Spinal cord (tissue), 10 donors: ENCODE results near the gene PRKCA. TPM values are rescaled to one million over a fixed set of nuclear protein-coding genes. Genes with fewer than 3 reads are reported as not detected.

ENCODE experiments used
- DNase-seq, 6 donors: peaks; one replicate each; pipeline versions ENCODE4 v3.0.0 to v3.0.0-alpha.2; 2013 to 2015; ENCODE audit warnings: low spot score in 6 of 6, low read depth in 4 of 6
- H3K27ac ChIP-seq: one replicate; pipeline ENCODE4 v1.5.1; 2013; ENCODE audit warnings: low read depth, low read length, control low read depth
- H3K27me3 ChIP-seq: one replicate; pipeline ENCODE4 v1.6.1; 2013; ENCODE audit warnings: low read length; ENCODE audit not compliant: control insufficient read depth, insufficient read depth
- H3K36me3 ChIP-seq: one replicate; pipeline ENCODE4 v1.6.1; 2013; ENCODE audit warnings: low read length; ENCODE audit not compliant: control insufficient read depth, insufficient read depth
- H3K4me1 ChIP-seq: one replicate; pipeline ENCODE4 v1.6.1; 2013; ENCODE audit warnings: low read length; ENCODE audit not compliant: control insufficient read depth, insufficient read depth
- H3K4me3 ChIP-seq: one replicate; pipeline ENCODE4 v1.5.1; 2013; ENCODE audit warnings: low read depth, low read length, control low read depth
- H3K9me3 ChIP-seq: one replicate; pipeline ENCODE4 v1.6.1; 2013; ENCODE audit warnings: low read length; ENCODE audit not compliant: control insufficient read depth, insufficient read depth
- WGBS: methylation state at CpG from one replicate; pipeline ENCODE4 v1.1.5; 2013; ENCODE audit warnings: missing lambda C conversion rate; ENCODE audit not compliant: insufficient coverage; 5-methylcytosine and 5-hydroxymethylcytosine counted together
- polyA plus RNA-seq, 2 donors: library from polyadenylated mRNA; unstranded; fragments of 120-200 nt; gene quantifications; one replicate each; pipeline ENCODE4 v1.2.1, GENCODE V29; 2013; ENCODE audit not compliant: insufficient read length in 2 of 2
- total RNA-seq, 2 donors: library from RNA; depleted of rRNA in 1 of 2; stranded (reverse); fragments of 120-200 nt in 1 of 2; fragments of >200 nt in 1 of 2; gene quantifications; one replicate each; pipeline versions ENCODE4 v1.2.3 to v1.2.4, GENCODE V29; 2013 to 2014
- donor health status: healthy.

The PRKCA gene
- total and polyA plus RNA-seq, 4 donors: 42.4 to 51.3 (median 48.2) TPM

DNA sequence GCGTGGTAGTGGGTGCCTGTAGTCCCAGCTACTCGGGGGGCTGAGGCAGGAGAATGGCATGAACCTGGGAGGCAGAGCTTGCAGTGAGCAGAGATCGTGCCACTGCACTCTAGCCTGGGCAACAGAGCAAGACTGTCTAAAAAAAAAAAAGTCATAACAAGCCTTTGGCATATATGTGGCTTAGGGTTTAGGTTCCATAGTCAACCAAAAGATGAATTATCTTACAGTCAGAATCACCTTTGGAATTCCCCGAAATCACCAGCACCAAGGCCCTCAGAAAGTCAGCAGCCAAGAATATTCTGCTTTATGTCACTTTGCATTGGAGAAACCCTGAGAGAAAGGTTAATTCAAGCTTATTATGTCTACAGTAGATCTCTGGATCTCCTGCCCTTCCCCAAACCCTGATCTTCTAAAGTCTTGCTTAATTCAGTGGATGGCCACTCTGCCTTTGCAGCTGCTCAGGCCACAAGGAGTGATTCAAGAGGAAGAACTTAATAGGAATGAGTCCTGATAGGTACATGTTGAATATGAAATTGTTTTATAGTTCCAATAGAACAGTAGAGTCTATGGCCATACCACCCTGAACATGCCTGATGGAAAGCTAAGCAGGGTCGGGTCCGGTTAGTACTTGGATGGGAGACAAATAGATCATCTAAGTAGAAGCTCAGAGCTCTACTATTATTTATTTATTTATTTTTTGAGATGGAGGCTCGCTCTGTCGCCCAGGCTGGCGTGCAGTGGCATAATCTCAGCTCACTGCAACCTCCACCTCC lies 336.5 kb downstream of the PRKCA start:
- no peaks in the 10 kb centered on the region for H3K27me3 ChIP-seq
- no peak overlapping the region for H3K4me3 ChIP-seq
- no peaks in the 10 kb centered on the region for H3K9me3 ChIP-seq
- H3K36me3 ChIP-seq: no peaks in the 10 kb centered on the region
- peaks cover 7% of the 10 kb centered on the region for H3K4me1 ChIP-seq
- WGBS: 87% methylated on average over 2 of the region's 9 CpGs
- no peak for DNase-seq
- no peak overlapping the region for H3K27ac ChIP-seq

DNA sequence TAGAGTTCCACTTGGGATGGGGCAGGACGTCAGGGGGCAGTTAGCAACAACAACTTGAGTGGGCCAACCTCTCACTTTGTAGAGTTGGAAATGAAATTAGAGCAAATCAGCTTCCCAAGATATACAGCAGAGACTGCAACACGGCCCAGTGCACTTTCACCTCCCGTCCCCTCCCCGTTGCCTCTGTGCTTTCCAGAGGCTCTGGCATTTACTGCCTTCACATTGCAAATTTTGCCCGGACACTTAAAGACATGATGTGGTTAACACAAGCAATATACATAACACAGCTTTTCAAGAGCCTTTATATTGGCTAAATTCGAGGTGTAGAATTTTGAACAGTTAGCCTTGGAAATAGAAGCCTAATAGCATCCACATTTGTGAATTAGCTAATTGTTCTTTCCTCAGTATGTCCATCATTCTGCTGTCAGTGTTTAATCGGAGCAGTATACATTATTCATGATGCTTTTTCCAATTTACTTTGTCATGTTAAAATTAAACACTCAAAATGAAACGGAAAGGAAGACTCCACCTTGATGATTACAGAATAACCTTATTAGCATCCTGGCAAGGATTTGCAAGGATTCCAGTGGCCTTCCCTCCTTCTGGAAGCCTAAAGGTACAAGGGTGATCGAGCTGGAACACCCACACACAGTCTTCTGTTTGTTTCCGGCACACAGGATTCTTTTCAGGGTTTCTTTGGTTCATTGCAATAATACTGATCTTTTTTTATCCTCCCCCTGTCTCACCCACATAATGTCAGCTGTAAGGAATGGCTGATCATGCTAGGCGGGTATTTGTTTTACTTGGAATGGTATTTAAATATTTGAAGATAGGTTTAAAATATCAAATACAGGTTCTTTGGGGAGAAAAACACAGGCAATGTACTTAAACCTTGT lies 341.6 kb downstream of the PRKCA start:
- Histone ChIP-seq H3K36me3 (peaks cover 10% of the 10 kb centered on the region), H3K27ac (peak overlapping the region; percentile 52), H3K4me1 (peaks cover 5% of the 10 kb centered on the region), H3K27me3 (no peaks in the 10 kb centered on the region), H3K9me3 (no peaks in the 10 kb centered on the region), H3K4me3 (no peak overlapping the region)
- WGBS: 43% methylated on average over 2 of the region's 11 CpGs
- DNase-seq: peak in 1 of 6 donors; percentile 36

DNA sequence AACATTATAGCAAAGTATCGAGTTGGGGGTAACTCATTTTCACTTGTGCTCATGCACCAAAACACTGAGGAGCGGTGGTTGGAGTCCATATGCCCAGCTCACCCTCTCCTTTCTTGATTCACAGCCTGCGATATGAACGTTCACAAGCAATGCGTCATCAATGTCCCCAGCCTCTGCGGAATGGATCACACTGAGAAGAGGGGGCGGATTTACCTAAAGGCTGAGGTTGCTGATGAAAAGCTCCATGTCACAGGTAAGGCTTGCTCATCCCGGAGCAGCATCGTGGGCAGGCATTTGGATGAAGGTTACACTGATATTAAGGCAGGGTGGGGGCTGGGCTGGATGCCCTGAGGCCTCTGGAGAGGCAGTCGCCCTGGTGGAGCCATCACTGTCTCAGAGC lies 342.8 kb downstream of the PRKCA start:
- Histone ChIP-seq H3K27ac (no peak overlapping the region), H3K4me3 (no peak overlapping the region), H3K9me3 (no peaks in the 10 kb centered on the region), H3K27me3 (no peaks in the 10 kb centered on the region), H3K36me3 (peaks cover 10% of the 10 kb centered on the region), H3K4me1 (peaks cover 5% of the 10 kb centered on the region)
- DNase-seq: no peak
- 93% methylated on average over 4 of the region's 10 CpGs for WGBS

DNA sequence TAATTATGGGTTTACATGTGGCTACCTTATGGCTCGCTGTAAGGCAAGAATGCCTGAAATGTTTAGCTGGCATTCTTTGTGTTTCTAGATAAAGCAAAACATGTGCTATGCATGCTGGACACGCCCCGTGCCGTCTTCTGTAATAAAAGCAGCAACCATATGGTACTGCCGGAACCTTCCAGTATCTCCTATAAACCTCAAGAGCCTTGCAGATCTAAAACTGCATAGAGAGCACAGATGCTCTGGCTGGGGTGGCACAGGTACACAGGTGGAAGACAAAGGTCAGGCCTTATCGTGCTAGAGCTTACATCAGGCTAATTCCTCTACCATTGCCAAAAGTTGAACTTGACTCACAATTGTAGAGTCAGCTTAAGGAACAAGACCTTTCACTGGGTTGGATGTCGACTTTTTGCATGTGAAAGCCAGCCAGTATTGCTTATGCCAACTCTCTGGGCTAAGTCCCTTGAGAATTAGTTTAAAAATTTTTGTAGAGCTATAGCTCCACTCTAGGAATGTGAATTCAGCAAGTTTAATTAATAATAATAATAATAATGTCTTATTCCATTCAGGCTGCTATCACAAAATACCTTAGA lies 345.1 kb downstream of the PRKCA start:
- Histone ChIP-seq H3K36me3 (peaks cover 11% of the 10 kb centered on the region), H3K27me3 (no peaks in the 10 kb centered on the region), H3K9me3 (no peaks in the 10 kb centered on the region), H3K4me1 (peaks cover 5% of the 10 kb centered on the region), H3K27ac (no peak overlapping the region), H3K4me3 (no peak overlapping the region)
- DNase-seq: no peak
- WGBS: 92% methylated on average over 6 of the region's 7 CpGs

DNA sequence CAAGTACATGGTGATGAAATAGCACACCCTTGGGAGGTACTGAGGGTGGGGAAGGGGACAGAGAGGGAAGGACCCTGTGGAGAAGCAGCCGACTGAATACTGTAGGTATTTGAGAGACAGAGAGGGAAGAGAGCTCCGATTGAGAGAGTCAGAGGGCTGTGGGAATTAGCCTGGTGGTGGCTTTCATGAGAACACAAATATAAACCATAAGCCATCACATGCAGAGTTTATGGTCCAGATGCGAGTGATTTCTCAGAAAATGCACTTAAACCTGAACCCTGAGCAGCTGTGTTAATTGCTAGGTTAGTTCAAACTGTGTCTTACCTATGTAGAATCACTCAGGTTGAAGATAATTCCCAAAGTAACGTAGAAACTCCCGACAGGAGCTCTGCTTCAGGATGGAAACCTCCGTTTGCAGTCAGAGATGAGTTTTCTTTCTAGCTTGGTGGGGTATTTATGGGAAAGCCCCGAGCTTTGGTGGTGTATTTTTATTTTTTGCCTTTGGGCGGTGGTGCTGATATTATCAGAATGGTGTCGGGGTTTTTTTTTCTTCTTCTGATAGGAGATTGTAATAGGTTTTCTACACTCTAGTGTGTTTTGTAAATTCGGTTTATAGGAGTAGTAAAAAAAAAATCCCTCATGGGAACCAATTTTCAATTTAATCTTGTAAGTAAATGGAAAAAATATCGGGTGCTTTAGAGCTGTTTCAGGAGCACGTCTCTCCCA lies 347.6 kb downstream of the PRKCA start:
- no peak overlapping the region for H3K4me3 ChIP-seq
- peaks cover 15% of the 10 kb centered on the region for H3K36me3 ChIP-seq
- no peak overlapping the region for H3K27ac ChIP-seq
- no peaks in the 10 kb centered on the region for H3K4me1 ChIP-seq
- no peaks in the 10 kb centered on the region for H3K9me3 ChIP-seq
- WGBS: 73% methylated on average over 4 of the region's 12 CpGs
- peak in 1 of 6 donors; percentile 67 for DNase-seq
- H3K27me3 ChIP-seq: no peaks in the 10 kb centered on the region

DNA sequence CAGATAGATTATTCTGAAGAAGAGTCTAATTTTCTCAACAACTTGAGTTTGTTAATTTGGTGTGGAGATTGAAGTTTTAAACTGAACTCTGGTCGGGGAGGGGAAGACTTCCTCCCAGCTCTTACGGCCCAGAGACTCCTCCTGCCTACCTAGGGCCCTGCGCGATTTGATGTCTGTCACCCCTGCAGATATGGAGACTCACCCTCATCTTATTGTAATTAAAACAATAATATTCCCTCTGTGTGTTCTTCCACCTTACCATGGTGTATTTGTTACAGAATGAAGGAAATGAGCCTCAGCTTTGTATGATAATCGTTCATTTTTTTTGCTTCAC lies 348.1 kb downstream of the PRKCA start:
- no peaks in the 10 kb centered on the region for H3K27me3 ChIP-seq
- H3K27ac ChIP-seq: no peak overlapping the region
- DNase-seq: no peak
- no peaks in the 10 kb centered on the region for H3K9me3 ChIP-seq
- H3K4me1 ChIP-seq: no peaks in the 10 kb centered on the region
- H3K4me3 ChIP-seq: no peak overlapping the region
- peaks cover 13% of the 10 kb centered on the region for H3K36me3 ChIP-seq
- WGBS: no CpG with 5 or more reads among the region's 5 CpGs

DNA sequence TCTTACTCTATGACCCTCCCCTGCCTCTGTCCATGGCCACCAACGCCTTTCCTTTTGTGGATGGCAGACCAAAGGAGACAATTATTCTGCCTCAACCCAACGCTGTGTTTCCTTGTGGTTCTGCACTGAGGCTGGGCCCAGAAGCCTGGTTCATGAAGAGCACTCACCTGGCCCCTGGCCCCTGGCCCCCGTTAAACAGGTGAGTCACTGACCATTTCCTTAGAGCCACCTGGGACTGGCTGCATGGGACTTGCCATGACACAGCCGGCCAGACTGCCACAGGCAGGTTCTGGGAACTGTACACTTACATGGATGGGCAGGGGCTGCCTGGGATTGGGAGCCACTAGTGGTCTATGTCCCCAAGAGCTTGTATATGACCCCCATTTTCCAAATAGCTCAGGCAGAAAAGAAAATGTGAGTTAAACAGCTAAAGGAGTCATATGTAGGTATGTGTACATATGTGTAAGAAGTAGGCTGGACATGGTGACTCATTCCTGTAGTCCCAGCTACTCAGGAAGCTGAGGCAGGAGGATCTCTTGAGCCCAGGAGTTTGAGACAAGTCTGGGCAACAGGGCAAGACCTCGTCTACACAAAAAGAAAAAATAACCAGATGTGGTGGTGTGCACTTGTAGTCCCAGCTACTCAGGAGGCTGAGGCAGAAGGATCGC lies 350.6 kb downstream of the PRKCA start:
- H3K27ac ChIP-seq: no peak overlapping the region
- 97% methylated on average over 5 of the region's 6 CpGs for WGBS

DNA sequence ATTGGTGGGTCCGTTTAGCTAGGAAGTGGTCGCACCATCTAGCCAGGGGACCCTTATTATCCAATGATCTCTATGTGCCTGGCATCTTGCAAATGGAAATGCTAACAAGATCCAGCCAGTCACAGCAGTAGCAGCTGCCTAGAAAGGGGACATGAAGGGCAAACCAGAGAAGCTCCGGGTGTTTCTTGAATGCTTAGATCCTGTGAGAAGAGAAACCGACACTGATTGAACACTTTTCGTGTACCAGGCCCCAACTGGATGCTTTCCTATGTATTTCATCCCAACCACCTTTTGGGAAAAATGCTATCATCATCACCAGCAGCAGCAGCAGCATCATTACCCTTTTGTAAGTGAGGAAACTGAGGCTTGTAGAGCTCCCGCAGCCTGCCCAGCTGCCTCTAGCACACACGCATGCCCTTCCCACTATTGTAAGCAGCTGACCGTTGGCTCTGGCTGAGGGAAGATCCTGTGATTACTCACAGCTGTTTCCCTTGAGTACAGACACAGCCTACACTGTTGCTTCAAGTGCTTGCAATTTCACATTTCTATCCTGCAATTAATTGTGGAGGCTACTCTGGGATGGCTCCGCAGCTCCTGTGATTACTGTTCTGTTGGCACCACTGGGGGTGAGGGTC lies 351.8 kb downstream of the PRKCA start:
- 66% methylated on average over 7 of the region's 9 CpGs for WGBS
- H3K9me3 ChIP-seq: no peaks in the 10 kb centered on the region
- H3K27ac ChIP-seq: no peak overlapping the region
- H3K4me3 ChIP-seq: no peak overlapping the region
- no peaks in the 10 kb centered on the region for H3K27me3 ChIP-seq
- peak in 1 of 6 donors; percentile 40 for DNase-seq
- H3K4me1 ChIP-seq: no peaks in the 10 kb centered on the region
- H3K36me3 ChIP-seq: peaks cover 5% of the 10 kb centered on the region

More for the DNA sequence above, 350.6 kb downstream of the PRKCA start:
- H3K36me3 ChIP-seq: peaks cover 5% of the 10 kb centered on the region
- no peaks in the 10 kb centered on the region for H3K27me3 ChIP-seq
- DNase-seq: no peak
- H3K4me1 ChIP-seq: no peaks in the 10 kb centered on the region
- H3K4me3 ChIP-seq: no peak overlapping the region
- no peaks in the 10 kb centered on the region for H3K9me3 ChIP-seq
